Esophagus (tissue), 2 donors: Measurements from ENCODE around the gene DSG2. TPM values are rescaled to one million over a fixed set of nuclear protein-coding genes. Genes with fewer than 3 reads are reported as not detected.

Experiments
- H3K27ac ChIP-seq, 2 donors: one replicate each; pipeline ENCODE4 v1.5.1; 2013; ENCODE audit warnings: low read depth in 2 of 2, mild to moderate bottlenecking in 2 of 2, inconsistent platforms in 1 of 2, low read length in 1 of 2, moderate library complexity in 1 of 2
- H3K27me3 ChIP-seq, 2 donors: one replicate each; pipeline ENCODE4 v1.6.1; 2013; ENCODE audit warnings: low read length in 2 of 2, control low read depth in 1 of 2, mild to moderate bottlenecking in 1 of 2; ENCODE audit not compliant: insufficient read depth in 2 of 2, control insufficient read depth in 1 of 2
- H3K36me3 ChIP-seq, 2 donors: one replicate each; pipeline ENCODE4 v1.6.1; 2013; ENCODE audit warnings: low read length in 1 of 2; ENCODE audit not compliant: control insufficient read depth in 2 of 2, insufficient read depth in 2 of 2
- H3K4me1 ChIP-seq, 2 donors: one replicate each; pipeline ENCODE4 v1.6.1; 2013; ENCODE audit warnings: low read length in 1 of 2; ENCODE audit not compliant: control insufficient read depth in 2 of 2, insufficient read depth in 2 of 2
- H3K4me3 ChIP-seq, 2 donors: one replicate each; pipeline ENCODE4 v1.5.1; 2013; ENCODE audit warnings: low read length in 2 of 2, mild to moderate bottlenecking in 2 of 2, low read depth in 1 of 2, moderate library complexity in 1 of 2
- H3K9me3 ChIP-seq, 2 donors: one replicate each; pipeline ENCODE4 v1.6.1; 2013; ENCODE audit warnings: mild to moderate bottlenecking in 2 of 2, low read depth in 1 of 2, low read length in 1 of 2, moderate library complexity in 1 of 2; ENCODE audit not compliant: control insufficient read depth in 2 of 2, insufficient read depth in 1 of 2
- WGBS, 2 donors: extraction: QIAGEN DNeasy Blood & Tissue Kit; methylation state at CpG; one replicate each; pipeline ENCODE4 v1.1.7; 2013; 5-methylcytosine and 5-hydroxymethylcytosine counted together
- polyA plus RNA-seq, 2 donors: library from polyadenylated mRNA; stranded (reverse); fragments of 200-250 nt; gene quantifications; one replicate each; pipeline ENCODE4 v1.2.3, GENCODE V29; 2013
- donor health status: healthy with polysubstance abuse.
- donor health status: Bipolar disorder and iron deficiency.

DSG2 gene
- polyA plus RNA-seq, 2 donors: 3.2 to 5.8 TPM

GRCh38 chr18:31565345-31565744 lies 67.4 kb downstream of the DSG2 start:
- H3K36me3 ChIP-seq: no peaks in the 10 kb centered on the region
- no peak overlapping the region for H3K27ac ChIP-seq
- H3K27me3 ChIP-seq: no peaks in the 10 kb centered on the region
- no peaks in the 10 kb centered on the region for H3K4me1 ChIP-seq
- no peaks in the 10 kb centered on the region for H3K9me3 ChIP-seq
- whole genome bisulfite sequencing, 2 donors: 77 to 94% methylated on average over 2 of the region's 2 CpGs
- no peak overlapping the region for H3K4me3 ChIP-seq

- no peak overlapping the region for H3K27ac ChIP-seq
- H3K27me3 ChIP-seq: no peaks in the 10 kb centered on the region
- no peaks in the 10 kb centered on the region for H3K9me3 ChIP-seq
- H3K4me1 ChIP-seq: no peaks in the 10 kb centered on the region
- H3K36me3 ChIP-seq: no peaks in the 10 kb centered on the region
- 83 to 86% methylated on average over 10 of the region's 10 CpGs for WGBS, 2 donors
- H3K4me3 ChIP-seq: no peak overlapping the region
Observed at GRCh38 chr18:31565782-31566512, 68.0 kb downstream of the DSG2 start.

DNA sequence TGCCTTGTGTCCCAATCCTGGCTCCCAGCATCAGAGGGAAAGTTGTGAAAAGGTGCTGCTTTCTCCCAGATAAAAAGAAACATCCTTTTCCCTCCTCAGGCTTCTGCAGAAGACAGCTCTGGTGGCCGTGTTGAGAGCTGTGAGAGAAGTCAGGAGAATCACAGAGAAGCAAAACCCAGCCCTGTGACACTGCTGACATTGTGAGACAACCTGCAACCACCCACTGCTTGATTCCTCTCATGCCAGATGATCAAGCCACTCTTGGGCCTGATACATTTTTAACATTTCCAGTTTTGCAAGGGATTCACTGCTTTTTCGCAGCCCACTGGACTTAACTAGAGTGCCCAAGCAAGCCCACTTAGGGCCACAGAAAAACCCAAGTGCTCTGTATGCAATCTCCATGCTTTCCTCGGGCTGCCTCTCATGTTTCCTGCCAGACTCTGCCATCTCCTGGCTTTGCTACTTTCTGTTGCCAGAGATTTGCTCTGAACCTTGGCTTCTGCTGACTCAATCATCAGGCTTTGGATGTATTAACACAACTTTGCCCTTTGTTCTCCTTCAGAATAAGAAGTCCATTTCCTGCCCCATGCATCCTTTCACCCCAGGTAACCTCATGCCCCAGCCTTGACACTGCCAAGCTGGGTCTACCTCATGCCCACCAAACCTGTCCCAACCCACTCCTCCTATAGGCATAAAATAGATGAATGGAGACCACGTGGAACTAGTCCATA lies 68.8 kb downstream of the DSG2 start:
- Histone ChIP-seq H3K27ac (no peak overlapping the region), H3K36me3 (no peaks in the 10 kb centered on the region), H3K4me3 (no peak overlapping the region), H3K9me3 (no peaks in the 10 kb centered on the region), H3K27me3 (no peaks in the 10 kb centered on the region), H3K4me1 (no peaks in the 10 kb centered on the region)
- 61 to 66% methylated on average over 4 of the region's 4 CpGs for WGBS, 2 donors

GRCh38 chr18:31572368-31572767 lies 74.4 kb downstream of the DSG2 start:
- Histone ChIP-seq H3K27ac (no peak overlapping the region), H3K4me1 (peaks cover 0 to 2% of the 10 kb centered on the region in 2 donors)

DNA sequence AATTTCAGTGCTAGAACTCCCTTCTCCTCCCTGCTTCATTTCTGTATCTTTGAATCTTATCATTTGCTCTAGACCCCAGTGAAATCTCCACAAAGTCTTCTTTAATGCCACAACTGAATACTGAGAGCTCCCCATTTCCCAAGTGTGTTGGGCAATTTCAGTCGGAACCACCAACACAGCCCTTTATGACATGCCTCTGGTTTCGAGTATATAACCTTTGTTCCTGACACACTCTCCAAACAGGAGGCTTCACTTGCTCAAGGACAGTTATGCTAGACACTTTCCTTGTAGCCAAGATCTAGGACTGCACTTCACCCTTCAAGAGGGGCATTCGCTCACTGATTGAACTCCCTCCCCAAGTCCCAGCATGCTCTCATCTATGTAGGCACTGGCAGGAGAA lies 75.1 kb downstream of the DSG2 start:
- Histone ChIP-seq H3K9me3 (no peaks in the 10 kb centered on the region), H3K27ac (no peak overlapping the region), H3K4me1 (peaks cover 0 to 2% of the 10 kb centered on the region in 2 donors), H3K27me3 (no peaks in the 10 kb centered on the region), H3K4me3 (no peak overlapping the region), H3K36me3 (no peaks in the 10 kb centered on the region)
- WGBS, 2 donors: 77 to 94% methylated on average over 3 of the region's 3 CpGs

More at GRCh38 chr18:31572368-31572767, 74.4 kb downstream of the DSG2 start:
- no peak overlapping the region for H3K4me3 ChIP-seq
- no peaks in the 10 kb centered on the region for H3K27me3 ChIP-seq
- no peaks in the 10 kb centered on the region for H3K36me3 ChIP-seq
- H3K9me3 ChIP-seq: no peaks in the 10 kb centered on the region
- 63 to 74% methylated on average over 9 of the region's 9 CpGs for WGBS, 2 donors

GRCh38 chr18:31574359-31574758 lies 76.4 kb downstream of the DSG2 start:
- Histone ChIP-seq H3K36me3 (no peaks in the 10 kb centered on the region), H3K27me3 (no peaks in the 10 kb centered on the region)
- 79 to 92% methylated on average over 1 of the region's 1 CpG for WGBS, 2 donors

DNA sequence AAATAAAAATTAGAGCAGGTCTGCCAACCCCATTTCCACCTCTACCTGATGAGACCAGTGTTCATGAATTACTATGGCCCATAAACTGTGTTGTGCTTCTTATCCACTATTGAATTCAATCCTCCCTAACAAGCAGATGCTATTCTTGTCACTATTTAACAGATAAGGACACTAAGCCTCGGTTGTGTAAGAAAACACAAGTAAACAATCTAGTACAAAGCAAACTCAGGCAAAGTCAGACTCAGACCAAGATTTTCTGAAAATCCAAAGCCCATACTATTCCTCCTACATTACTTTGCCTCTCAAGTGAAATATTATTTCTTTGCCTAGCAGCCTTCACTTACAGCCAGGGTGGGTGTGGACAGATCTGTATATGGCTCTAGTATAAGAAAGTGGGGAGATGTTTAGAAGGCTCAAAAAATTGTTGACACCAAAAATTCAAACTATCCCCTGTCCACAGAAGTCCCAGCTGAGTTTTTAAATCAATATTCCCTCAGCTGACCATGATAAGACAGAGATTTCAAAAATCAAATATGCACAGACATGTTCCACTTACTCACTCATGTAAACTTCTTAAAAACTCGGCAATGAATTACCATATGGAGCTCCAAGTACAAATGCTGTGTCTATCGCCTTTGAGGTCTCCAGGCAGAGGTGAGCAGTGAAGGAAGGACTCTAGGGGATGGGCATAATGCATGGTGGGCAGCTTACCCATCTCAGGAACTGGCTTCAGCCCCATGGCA lies 77.7 kb downstream of the DSG2 start:
- no peaks in the 10 kb centered on the region for H3K27me3 ChIP-seq
- H3K9me3 ChIP-seq: no peaks in the 10 kb centered on the region
- H3K36me3 ChIP-seq: no peaks in the 10 kb centered on the region
- no peak overlapping the region for H3K27ac ChIP-seq
- peaks cover 0 to 2% of the 10 kb centered on the region in 2 donors for H3K4me1 ChIP-seq
- no peak overlapping the region for H3K4me3 ChIP-seq
- WGBS, 2 donors: 62 to 66% methylated on average over 3 of the region's 3 CpGs

More at GRCh38 chr18:31574359-31574758, 76.4 kb downstream of the DSG2 start:
- Histone ChIP-seq H3K4me1 (peaks cover 0 to 2% of the 10 kb centered on the region in 2 donors), H3K27ac (no peak overlapping the region), H3K9me3 (no peaks in the 10 kb centered on the region), H3K4me3 (no peak overlapping the region)

DNA sequence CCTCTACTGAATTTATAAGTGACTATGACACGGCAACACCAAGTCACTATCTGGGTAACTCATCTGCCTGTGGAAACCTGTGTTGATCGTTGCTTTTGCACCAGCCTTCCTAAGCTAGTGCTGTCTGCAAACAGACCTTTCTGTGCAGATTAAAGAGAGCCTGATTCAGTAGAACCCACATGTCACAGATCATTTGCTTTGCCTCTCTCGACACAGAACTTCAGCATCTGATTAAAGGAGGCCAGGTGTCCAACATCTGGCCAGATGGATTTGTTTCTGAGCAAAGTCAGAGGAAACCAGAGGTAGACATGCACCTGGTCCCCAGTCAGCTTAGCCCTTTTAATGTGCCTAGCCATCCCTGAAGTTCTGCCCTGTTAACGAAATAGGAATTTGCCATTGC lies 78.7 kb downstream of the DSG2 start:
- H3K4me1 ChIP-seq: peaks cover 0 to 2% of the 10 kb centered on the region in 2 donors
- H3K27ac ChIP-seq: no peak overlapping the region
- H3K36me3 ChIP-seq: no peaks in the 10 kb centered on the region
- WGBS, 2 donors: 60 to 61% methylated on average over 4 of the region's 4 CpGs
- H3K9me3 ChIP-seq: no peaks in the 10 kb centered on the region
- H3K4me3 ChIP-seq: no peak overlapping the region
- no peaks in the 10 kb centered on the region for H3K27me3 ChIP-seq

GRCh38 chr18:31577195-31577594 lies 79.2 kb downstream of the DSG2 start:
- WGBS, 2 donors: 75 to 86% methylated on average over 1 of the region's 1 CpG
- Histone ChIP-seq H3K9me3 (no peaks in the 10 kb centered on the region), H3K27me3 (no peaks in the 10 kb centered on the region), H3K4me1 (peaks cover 0 to 2% of the 10 kb centered on the region in 2 donors), H3K27ac (no peak overlapping the region), H3K4me3 (no peak overlapping the region), H3K36me3 (no peaks in the 10 kb centered on the region)
